K562 (cell line): ENCODE results near the gene SLC8A1. TPM values are rescaled to one million over a fixed set of nuclear protein-coding genes. Genes with fewer than 3 reads are reported as not detected.

ENCODE experiments used
- ATAC-seq: fragments of 200-7000 bp; cut with Tn5 transposase; 3 replicates; pipeline ENCODE4 v1.9.1; 2020; ENCODE audit warnings: moderate library complexity
- BruUV-seq: library from RNA; stranded (reverse); fragments of 400-500 nt; replicated peaks from 2 replicates; lab custom pipeline; 2021; lab: Mats Ljungman, UMichigan
- CTCF ChIA-PET: fragments of 300-600 bp; formaldehyde crosslinking; extraction: SDS; loops from one replicate; lab custom pipeline; 2021; ENCODE audit warnings: low intra/inter-chr PET ratio; lab: Yijun Ruan, JAX
- POLR2A ChIA-PET: fragments of 300-600, 350-650 bp; sonication (Branson Sonifier 250); formaldehyde crosslinking; extraction: SDS; loops from one replicate; lab custom pipeline; 2021; ENCODE audit warnings: antibody characterized with exemption, inconsistent platforms; lab: Yijun Ruan, JAX
- DNase-seq, 4 experiments: peaks; one replicate each; pipeline versions ENCODE4 v3.0.0 to v3.0.0-alpha.2; 2011 to 2018; ENCODE audit warnings: low spot score in 3 of 4, mixed read lengths in 3 of 4; ENCODE audit errors: extremely low read depth in 1 of 4
- FAIRE-seq: peaks from 2 replicates; lab custom pipeline; 2011; peaks lifted over from hg19 to GRCh38; lab: Jason Lieb, UNC
- H2AFZ ChIP-seq: 2 replicates; pipeline ENCODE4 v1.6.0; 2011; ENCODE audit warnings: low read depth, low read length, control low read depth, inconsistent platforms
- H3K27ac ChIP-seq: fragments of 200-600 bp; 3 replicates; pipeline ENCODE4 v1.8.0; 2011; ENCODE audit warnings: low read depth, mild to moderate bottlenecking, control low read depth, inconsistent platforms, low read length, moderate library complexity, mixed read lengths; ENCODE audit errors: extremely low read depth
- H3K27me3 ChIP-seq, 2 experiments: fragments of 300-600 bp in 1 of 2; 2 replicates in 1 of 2; 3 replicates in 1 of 2; pipeline versions ENCODE4 v1.6.0 to v1.8.0; 2011; ENCODE audit warnings: inconsistent platforms in 2 of 2, low read length in 2 of 2, mild to moderate bottlenecking in 1 of 2, mixed read lengths in 1 of 2, moderate library complexity in 1 of 2; ENCODE audit not compliant: control insufficient read depth in 2 of 2, insufficient read depth in 2 of 2
- H3K36me3 ChIP-seq: fragments of 300-600 bp; 3 replicates; pipeline ENCODE4 v1.8.0; 2011; ENCODE audit warnings: mild to moderate bottlenecking, low read length, inconsistent platforms; ENCODE audit not compliant: control insufficient read depth, insufficient read depth
- H3K4me1 ChIP-seq, 2 experiments: fragments of 200-600 bp in 1 of 2; replicated peaks in 1 of 2; 2 replicates in 1 of 2; 3 replicates in 1 of 2; pipeline versions ENCODE4 v1.5.1 to v1.8.0; 2011; ENCODE audit warnings: inconsistent platforms in 2 of 2, low read length in 2 of 2, mild to moderate bottlenecking in 1 of 2, mixed read lengths in 1 of 2, moderate library complexity in 1 of 2; ENCODE audit not compliant: control insufficient read depth in 2 of 2, insufficient read depth in 2 of 2
- H3K4me2 ChIP-seq: 2 replicates; pipeline ENCODE4 v1.6.1; 2011; ENCODE audit warnings: low read length, control low read depth, inconsistent platforms, mixed read lengths; ENCODE audit not compliant: insufficient read depth
- H3K4me3 ChIP-seq: fragments of 200-600 bp; sonication (generic), shearing (Covaris generic); 2 replicates; pipeline ENCODE4 v1.5.1; 2016; ENCODE audit warnings: control low read depth, inconsistent platforms
- H3K79me2 ChIP-seq: fragments of 200-600 bp; 3 replicates; pipeline ENCODE4 v1.8.0; 2011; ENCODE audit warnings: low read length, inconsistent platforms; ENCODE audit not compliant: control insufficient read depth, insufficient read depth
- H3K9ac ChIP-seq, 2 experiments: 2 replicates each; pipeline versions ENCODE4 v1.6.0 to v1.6.1; 2011; ENCODE audit warnings: low read depth in 2 of 2, low read length in 2 of 2, control low read depth in 1 of 2, inconsistent platforms in 1 of 2, mild to moderate bottlenecking in 1 of 2, mixed read lengths in 1 of 2; ENCODE audit not compliant: insufficient read depth in 1 of 2
- H3K9me1 ChIP-seq: one replicate; pipeline ENCODE4 v1.6.0; 2011; ENCODE audit warnings: inconsistent platforms, mild to moderate bottlenecking, low read length, moderate library complexity; ENCODE audit not compliant: control insufficient read depth, insufficient read depth
- H3K9me3 ChIP-seq: replicated peaks from 2 replicates; pipeline ENCODE4 v1.5.1; 2011; ENCODE audit warnings: low read depth, low read length, inconsistent platforms; ENCODE audit not compliant: control insufficient read depth, insufficient read depth
- H4K20me1 ChIP-seq: replicated peaks from 2 replicates; pipeline ENCODE4 v1.6.1; 2011; ENCODE audit warnings: low read length, inconsistent platforms, mixed read lengths; ENCODE audit not compliant: control insufficient read depth, insufficient read depth
- BRD4 ChIP-seq: fragments of 200-600 bp; sonication (generic); IDR thresholded peaks from 2 replicates; pipeline ENCODE4 v1.6.1; 2017; ENCODE audit warnings: inconsistent platforms
- CBFB ChIP-seq: sonication (generic); formaldehyde crosslinking; IDR thresholded peaks from 2 replicates; pipeline ENCODE4 v1.4.0; 2020; ENCODE audit warnings: mild to moderate bottlenecking, missing genetic modification reagents
- CGGBP1 ChIP-seq: fragments of 250-450 bp; sonication (Bioruptor Pico); IDR thresholded peaks from 2 replicates; pipeline ENCODE4 v1.9.0; 2021; ENCODE audit warnings: mild to moderate bottlenecking
- CUX1 ChIP-seq: fragments of 200-800 bp; sonication (Bioruptor generic); IDR thresholded peaks from 2 replicates; pipeline ENCODE4 v1.6.1; 2016; ENCODE audit warnings: missing genetic modification characterization, missing compliant biosample characterization
- IRF1 ChIP-seq: sonication (generic); formaldehyde crosslinking; IDR thresholded peaks from 2 replicates; pipeline ENCODE4 v1.8.0; 2022; ENCODE audit warnings: missing genetic modification reagents, mild to moderate bottlenecking, borderline replicate concordance
- JUND ChIP-seq, 2 experiments: IDR thresholded peaks; 2 replicates in 1 of 2; 3 replicates in 1 of 2; pipeline ENCODE4 v1.6.1; 2011; ENCODE audit warnings: borderline replicate concordance in 2 of 2, low read depth in 2 of 2, low read length in 2 of 2, improper control_type of control experiment in 1 of 2, missing biosample characterization in 1 of 2, missing genetic modification characterization in 1 of 2, missing genetic modification reagents in 1 of 2
- RAD21 ChIP-seq, 2 experiments: fragments of 250-450 bp in 1 of 2; fragments of 450-650 bp in 1 of 2; sonication (Bioruptor Pico) in 1 of 2; formaldehyde crosslinking in 1 of 2; IDR thresholded peaks in 1 of 2; conservative IDR thresholded peaks in 1 of 2; 2 replicates each; pipeline versions ENCODE4 v1.4.0 to v1.8.0; 2020 to 2022; ENCODE audit warnings: mild to moderate bottlenecking in 2 of 2, moderate library complexity in 1 of 2
- SETDB1 ChIP-seq: IDR thresholded peaks from one replicate; pipeline ENCODE4 v1.6.1; 2012; ENCODE audit warnings: low read length, control low read depth, inconsistent platforms
- SMARCC2 ChIP-seq: fragments of 450-650 bp; IDR thresholded peaks from 2 replicates; pipeline ENCODE4 v1.6.1; 2017; ENCODE audit warnings: antibody characterized with exemption, moderate library complexity, mild to moderate bottlenecking, low read depth
- ZC3H4 ChIP-seq: sonication (generic); formaldehyde crosslinking; IDR thresholded peaks from 2 replicates; pipeline ENCODE4 v1.9.0; 2021; ENCODE audit warnings: missing genetic modification reagents, borderline replicate concordance
- ZNF143 ChIP-seq: sonication (generic); formaldehyde crosslinking; IDR thresholded peaks from 2 replicates; pipeline ENCODE4 v1.9.0; 2022; ENCODE audit warnings: mild to moderate bottlenecking, missing genetic modification reagents
- ZNF76 ChIP-seq: fragments of 250-450 bp; sonication (Bioruptor Pico); IDR thresholded peaks from 2 replicates; pipeline ENCODE4 v1.4.0; 2020; ENCODE audit warnings: mild to moderate bottlenecking, moderate library complexity, borderline replicate concordance
- WGBS: fragments of 100-300 bp; shearing (Covaris generic); methylation state at CpG from one replicate; pipeline ENCODE4 v1.1.6; 2016; ENCODE audit warnings: low coverage, mixed read lengths; ENCODE audit not compliant: insufficient coverage; ENCODE audit errors: missing lambda C conversion rate; 5-methylcytosine and 5-hydroxymethylcytosine counted together
- in situ Hi-C: fragments of 300-500 bp; cut with MboI; formaldehyde crosslinking; loops from 4 replicates; pipeline ENCODE4 v1.15.0; 2018; ENCODE audit warnings: inconsistent platforms, mixed read lengths
- intact Hi-C: fragments of 100-400 bp; cut with micrococcal nuclease; formaldehyde crosslinking; loops from 2 replicates; pipeline ENCODE4 v1.14.2; 2022
- polyA plus RNA-seq, 8 experiments: library from polyadenylated mRNA; depleted of rRNA in 4 of 8; stranded (reverse) in 5 of 8; unstranded in 3 of 8; fragments of >200 nt; fragmentation: Nextera tagmentation in 2 of 8; fragmentation: Illumina TruSeq in 1 of 8; extraction: Ambion mirVana in 2 of 8; extraction: Trizol in 1 of 8; gene quantifications; 2 replicates each; pipeline versions ENCODE4 v1.2.1 to v1.2.3, GENCODE V29; 2011 to 2014; ENCODE audit warnings: inconsistent platforms in 1 of 8, missing spikeins in 1 of 8
- total RNA-seq, 7 experiments: library from RNA; depleted of rRNA in 6 of 7; stranded (reverse); fragments of >200 nt in 6 of 7; fragmentation: Illumina TruSeq in 2 of 7; extraction: Trizol in 2 of 7; gene quantifications; 2 replicates each; pipeline versions ENCODE4 v1.2.1 to v1.2.3, GENCODE V29; 2011 to 2021; ENCODE audit warnings: low replicate concordance in 1 of 7

The SLC8A1 gene
- total and polyA plus RNA-seq, 9 of the 15 experiments (the other 6 are each of a cell fraction or from before 2014, with no cell fraction given), result not detected

- no peaks in the 10 kb centered on the region for H4K20me1 ChIP-seq
- H3K9me1 ChIP-seq, result no peaks in the 10 kb centered on the region
- FAIRE-seq (no peak), ATAC-seq (no peak), DNase-seq (no peak)
- no peaks in the 10 kb centered on the region for H3K4me1 ChIP-seq
- no peaks in the 10 kb centered on the region for H3K79me2 ChIP-seq
- TF ChIP-seq CUX1 (CRISPR knock-in tag) (no peak), CBFB (CRISPR knock-in tag) (no peak), IRF1 (CRISPR knock-in tag) (no peak), ZC3H4 (CRISPR knock-in tag) (no peak), JUND (IDR thresholded peaks at IDR 0.05; ENCODE audit: borderline replicate concordance, low read depth, low read length) (no peak), JUND (tag; IDR thresholded peaks at IDR 0.05; ENCODE audit: borderline replicate concordance, low read depth, low read length) (no peak), CGGBP1 (CRISPR knock-in tag) (no peak), SMARCC2 (no peak), RAD21 (CRISPR knock-in tag; conservative IDR thresholded peaks at IDR 0.05 in 1 of 2, IDR thresholded peaks at IDR 0.05 in 1 of 2) (no peak), BRD4 (no peak), SETDB1 (no peak), ZNF143 (CRISPR knock-in tag) (no peak), ZNF76 (no peak)
- in situ Hi-C loops, result no loop called here
- no peak overlapping the region for H3K4me2 ChIP-seq
- BruUV-seq, result no TSS peak
- H3K27me3 ChIP-seq, result no peaks in the 10 kb centered on the region
- ChIA-PET CTCF (no interaction called here), POLR2A (no interaction called here)
- intact Hi-C loops, result no loop called here
- no peak overlapping the region for H3K27ac ChIP-seq
- no peaks in the 10 kb centered on the region for H3K36me3 ChIP-seq
- WGBS, result 1% methylated on average over 5 of the region's 5 CpGs
- no peaks in the 10 kb centered on the region for H3K9me3 ChIP-seq
- no peak overlapping the region for H2AFZ ChIP-seq
- no peak overlapping the region for H3K4me3 ChIP-seq
- H3K9ac ChIP-seq, result no peak overlapping the region
Measured at GRCh38 chr2:40190457-40190856, 261.4 kb downstream of the SLC8A1 start.
